ENCODE results near the gene SPEF1.

SPEF1 gene

DNA sequence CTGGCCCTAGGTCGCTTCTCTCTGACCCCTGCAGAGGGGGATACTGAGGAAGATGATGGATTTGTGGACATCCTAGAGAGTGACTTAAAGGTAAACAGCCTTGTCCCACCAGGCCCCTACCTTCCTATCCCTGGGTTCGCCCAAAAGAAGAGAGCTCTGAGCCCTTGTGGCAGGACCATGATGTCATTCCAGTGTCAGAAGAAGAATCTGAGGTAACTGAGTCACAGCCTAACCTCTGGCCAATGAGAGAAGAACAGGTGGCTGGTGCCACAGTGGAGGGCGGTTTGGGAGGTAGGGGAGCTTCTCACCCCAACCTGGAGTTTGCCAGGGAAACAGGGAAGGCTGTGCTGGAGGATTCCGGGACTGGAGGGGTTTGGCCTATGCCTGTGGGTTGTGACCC, 20.1 kb upstream of the SPEF1 start:
- DNase-seq (ENCODE audit: low read depth): no peak
- no peak for TF ChIP-seq CTCF (IDR thresholded peaks at IDR 0.05; ENCODE audit: control insufficient read depth, insufficient read depth, low read depth, low read length, missing control alignments)
- no peak overlapping the region for H3K4me3 ChIP-seq (ENCODE audit: control insufficient read depth, low read depth, low read length)

GRCh38 chr20:3800878-3801260, 19.6 kb upstream of the SPEF1 start:
- TF ChIP-seq CTCF (IDR thresholded peaks at IDR 0.05; ENCODE audit: control insufficient read depth, insufficient read depth, low read depth, low read length, missing control alignments): no peak
- H3K4me3 ChIP-seq (ENCODE audit: control insufficient read depth, low read depth, low read length): no peak overlapping the region
- DNase-seq (ENCODE audit: low read depth): no peak

- no peak for TF ChIP-seq CTCF (IDR thresholded peaks at IDR 0.05; ENCODE audit: control insufficient read depth, insufficient read depth, low read depth, low read length, missing control alignments)
- DNase-seq (ENCODE audit: low read depth): no peak
- no peak overlapping the region for H3K4me3 ChIP-seq (ENCODE audit: control insufficient read depth, low read depth, low read length)
Measured at GRCh38 chr20:3800256-3800877, 19.1 kb upstream of the SPEF1 start.

DNA sequence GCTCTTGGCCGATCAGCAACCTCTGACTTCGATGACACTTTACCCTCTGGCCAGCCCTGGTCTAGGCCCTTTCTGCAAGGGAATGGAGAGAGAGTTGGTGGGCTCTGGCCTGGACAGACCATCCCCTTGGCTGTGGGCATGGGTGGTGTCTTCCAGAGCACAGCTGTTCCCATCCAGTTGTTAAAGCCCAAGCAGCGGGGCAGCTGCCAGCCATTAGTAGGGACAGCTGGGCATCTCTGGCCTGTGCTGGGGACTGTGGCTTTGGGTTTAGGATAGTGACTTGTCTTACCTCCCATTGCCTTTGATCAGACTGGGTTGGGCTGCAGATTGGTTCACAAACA, 17.6 kb upstream of the SPEF1 start:
- no peak for TF ChIP-seq CTCF (IDR thresholded peaks at IDR 0.05; ENCODE audit: control insufficient read depth, insufficient read depth, low read depth, low read length, missing control alignments)
- DNase-seq (ENCODE audit: low read depth): no peak
- H3K4me3 ChIP-seq (ENCODE audit: control insufficient read depth, low read depth, low read length): no peak overlapping the region

DNA sequence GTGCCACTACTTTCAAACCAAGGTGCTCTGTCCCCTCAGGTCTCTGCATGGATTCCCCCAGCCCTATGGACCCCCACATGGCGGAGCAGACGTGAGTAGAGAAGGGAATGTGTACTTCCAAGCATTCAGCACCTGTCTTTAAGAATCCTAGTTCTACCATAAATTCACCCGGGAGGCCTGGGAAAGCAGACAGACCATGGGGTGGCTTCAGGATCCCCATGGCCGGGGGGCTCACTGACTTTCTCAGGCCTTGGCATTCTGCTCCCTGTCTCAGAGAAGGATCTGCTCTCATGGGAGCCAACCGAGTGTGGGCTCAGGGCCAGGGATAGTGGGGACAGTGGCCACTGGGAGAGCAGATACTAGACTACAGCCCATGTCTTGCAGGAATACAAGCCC, 17.1 kb upstream of the SPEF1 start:
- DNase-seq (ENCODE audit: low read depth): no peak
- no peak for TF ChIP-seq CTCF (IDR thresholded peaks at IDR 0.05; ENCODE audit: control insufficient read depth, insufficient read depth, low read depth, low read length, missing control alignments)
- H3K4me3 ChIP-seq (ENCODE audit: control insufficient read depth, low read depth, low read length): no peak overlapping the region; the same call in 1 of the 2 replicates

DNA sequence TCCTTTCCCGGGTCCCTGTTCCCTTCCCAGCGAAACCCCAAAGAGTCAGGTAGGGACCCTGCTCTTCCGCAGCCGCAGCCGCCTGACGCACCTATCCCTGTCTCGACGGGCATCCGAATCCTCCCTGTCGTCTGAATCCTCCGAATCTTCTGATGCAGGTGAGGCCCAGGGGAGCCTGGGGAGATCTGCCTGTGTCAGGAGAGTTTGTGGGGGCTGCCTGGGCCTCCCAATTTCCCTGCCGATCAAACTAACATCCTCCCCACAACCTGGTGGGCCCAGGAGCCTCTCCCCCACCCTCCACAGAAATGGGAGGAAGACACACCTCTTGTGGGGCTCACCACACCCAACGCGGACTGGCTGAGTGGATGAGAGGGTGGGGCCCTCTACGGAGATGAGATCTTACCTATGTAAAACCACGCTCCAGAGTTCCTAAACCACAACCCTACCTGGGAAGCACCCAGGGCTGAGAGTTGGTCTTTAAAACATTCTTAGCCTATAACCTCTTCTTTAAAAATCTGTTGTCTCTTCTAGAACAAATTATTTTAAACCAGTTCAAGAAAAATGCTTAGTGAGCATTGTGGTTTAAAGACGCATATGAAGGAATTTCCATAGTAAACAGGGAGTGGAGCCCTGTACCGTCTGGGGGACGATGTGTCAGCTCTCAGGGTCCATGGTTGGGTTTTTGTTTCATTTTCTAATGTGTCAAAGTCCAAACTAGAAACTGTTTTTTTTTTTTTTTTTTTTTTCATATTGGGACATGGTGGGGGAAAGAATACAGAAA, 16.5 kb upstream of the SPEF1 start:
- H3K4me3 ChIP-seq (ENCODE audit: control insufficient read depth, low read depth, low read length): peak overlapping the region; percentile 79
- TF ChIP-seq CTCF (IDR thresholded peaks at IDR 0.05; ENCODE audit: control insufficient read depth, insufficient read depth, low read depth, low read length, missing control alignments): no peak
- no peak for DNase-seq (ENCODE audit: low read depth)
